H9 (cell line): ENCODE results near the gene TFF1. TPM values are rescaled to one million over a fixed set of nuclear protein-coding genes. Genes with fewer than 3 reads are reported as not detected.
A peak's percentile ranks its signal among the peaks of the same experiment; 100 is the strongest.

Experiments used
- DNase-seq: peaks from one replicate; pipeline ENCODE4 v3.0.0-alpha.2; 2017
- H2AFZ ChIP-seq: one replicate; pipeline ENCODE4 v1.6.1; 2013; ENCODE audit warnings: mild to moderate bottlenecking, low read length, control low read depth, moderate library complexity
- H2AK5ac ChIP-seq: 2 replicates; pipeline ENCODE4 v1.6.1; 2013; ENCODE audit warnings: low read length, control low read depth, mixed read lengths; ENCODE audit not compliant: insufficient read length
- H2BK120ac ChIP-seq: one replicate; pipeline ENCODE4 v1.6.1; 2013; ENCODE audit warnings: low read depth, mild to moderate bottlenecking, low read length, control low read depth, inconsistent platforms; ENCODE audit not compliant: poor library complexity, severe bottlenecking
- H2BK12ac ChIP-seq: 2 replicates; pipeline ENCODE4 v1.6.1; 2013; ENCODE audit warnings: low read length, control low read depth, mixed read lengths, low read depth; ENCODE audit not compliant: insufficient read length
- H2BK15ac ChIP-seq: 2 replicates; pipeline ENCODE4 v1.6.1; 2013; ENCODE audit warnings: low read depth, low read length, control low read depth
- H2BK20ac ChIP-seq: one replicate; pipeline ENCODE4 v1.6.1; 2013; ENCODE audit warnings: low read depth, mild to moderate bottlenecking, low read length, control low read depth, inconsistent platforms; ENCODE audit not compliant: poor library complexity, severe bottlenecking
- H2BK5ac ChIP-seq: 2 replicates; pipeline ENCODE4 v1.6.1; 2013; ENCODE audit warnings: low read length, control low read depth, mixed read lengths; ENCODE audit not compliant: insufficient read length
- H3K14ac ChIP-seq: 2 replicates; pipeline ENCODE4 v1.6.1; 2013; ENCODE audit warnings: low read length, control low read depth; ENCODE audit not compliant: insufficient read depth
- H3K18ac ChIP-seq: 2 replicates; pipeline ENCODE4 v1.6.1; 2013; ENCODE audit warnings: low read depth, mild to moderate bottlenecking, mixed read lengths, low read length, control low read depth; ENCODE audit not compliant: insufficient read length
- H3K23ac ChIP-seq: 2 replicates; pipeline ENCODE4 v1.6.1; 2013; ENCODE audit warnings: low read length, control low read depth, mixed read lengths, low read depth; ENCODE audit not compliant: insufficient read length
- H3K23me2 ChIP-seq: 2 replicates; pipeline ENCODE4 v1.6.1; 2013; ENCODE audit warnings: low read depth, mild to moderate bottlenecking, mixed read lengths, low read length, control low read depth; ENCODE audit not compliant: insufficient read length, poor library complexity, severe bottlenecking
- H3K27ac ChIP-seq: 2 replicates; pipeline ENCODE4 v1.5.1; 2013; ENCODE audit warnings: low read length, control low read depth, mixed read lengths, low read depth; ENCODE audit not compliant: insufficient read length
- H3K27me3 ChIP-seq: 2 replicates; pipeline ENCODE4 v1.6.1; 2013; ENCODE audit warnings: low read length, control low read depth, inconsistent platforms; ENCODE audit not compliant: insufficient read depth
- H3K4ac ChIP-seq: 2 replicates; pipeline ENCODE4 v1.6.1; 2013; ENCODE audit warnings: low read depth, mild to moderate bottlenecking, control low read depth, inconsistent platforms, low read length, moderate library complexity
- H3K4me1 ChIP-seq: 2 replicates; pipeline ENCODE4 v1.6.1; 2013; ENCODE audit warnings: low read length, control low read depth, inconsistent platforms; ENCODE audit not compliant: insufficient read depth
- H3K4me2 ChIP-seq: 2 replicates; pipeline ENCODE4 v1.6.1; 2013; ENCODE audit warnings: low read length, control low read depth, mixed read lengths; ENCODE audit not compliant: insufficient read length, insufficient read depth
- H3K56ac ChIP-seq: 2 replicates; pipeline ENCODE4 v1.6.1; 2013; ENCODE audit warnings: low read depth, mild to moderate bottlenecking, mixed read lengths, low read length, control low read depth; ENCODE audit not compliant: insufficient read length
- H3K79me1 ChIP-seq: 2 replicates; pipeline ENCODE4 v1.6.1; 2013; ENCODE audit warnings: low read depth, mild to moderate bottlenecking, moderate library complexity, low read length, control low read depth, inconsistent platforms; ENCODE audit not compliant: insufficient read depth, poor library complexity, severe bottlenecking
- H3K79me2 ChIP-seq: 2 replicates; pipeline ENCODE4 v1.6.1; 2013; ENCODE audit warnings: low read length, control low read depth, inconsistent platforms; ENCODE audit not compliant: insufficient read depth
- H3K9ac ChIP-seq: 2 replicates; pipeline ENCODE4 v1.6.1; 2013; ENCODE audit warnings: low read length, control low read depth, mixed read lengths; ENCODE audit not compliant: insufficient read length; ENCODE audit errors: extremely low read depth
- H3K9me3 ChIP-seq: one replicate; pipeline ENCODE4 v1.6.1; 2013; ENCODE audit warnings: low read depth, low read length, inconsistent platforms; ENCODE audit not compliant: control insufficient read depth
- H3T11ph ChIP-seq: one replicate; pipeline ENCODE4 v1.6.1; 2013; ENCODE audit warnings: mild to moderate bottlenecking, low read length, control low read depth, inconsistent platforms
- H4K20me1 ChIP-seq: one replicate; pipeline ENCODE4 v1.6.1; 2013; ENCODE audit not compliant: control insufficient read depth, insufficient read length, insufficient read depth
- H4K5ac ChIP-seq: 2 replicates; pipeline ENCODE4 v1.6.1; 2013; ENCODE audit warnings: low read depth, mild to moderate bottlenecking, mixed read lengths, low read length, control low read depth; ENCODE audit not compliant: insufficient read length
- H4K8ac ChIP-seq: replicated peaks from 2 replicates; pipeline ENCODE4 v1.6.1; 2013; ENCODE audit warnings: low read length, control low read depth, mixed read lengths, low read depth; ENCODE audit not compliant: insufficient read length
- H4K91ac ChIP-seq: 2 replicates; pipeline ENCODE4 v1.6.1; 2013; ENCODE audit warnings: low read depth, mild to moderate bottlenecking, moderate library complexity, mixed read lengths, low read length, control low read depth; ENCODE audit not compliant: insufficient read length
- H3K27ac Mint-ChIP-seq, 3 experiments: 2 replicates in 2 of 3; 3 replicates in 1 of 3; pipeline ENCODE4 v1.8.0; 2020 to 2021; ENCODE audit warnings: mixed read lengths in 3 of 3, mild to moderate bottlenecking in 1 of 3, moderate library complexity in 1 of 3
- H3K27me3 Mint-ChIP-seq: 2 replicates; pipeline ENCODE4 v1.8.0; 2021; ENCODE audit warnings: low read depth, mild to moderate bottlenecking, moderate library complexity, mixed read lengths
- H3K36me3 Mint-ChIP-seq, 3 experiments: 2 replicates in 2 of 3; 3 replicates in 1 of 3; pipeline ENCODE4 v1.8.0; 2020 to 2021; ENCODE audit warnings: low read depth in 3 of 3, mixed read lengths in 3 of 3; ENCODE audit not compliant: insufficient read depth in 1 of 3
- H3K4me1 Mint-ChIP-seq, 2 experiments: 2 replicates each; pipeline ENCODE4 v1.8.0; 2020; ENCODE audit warnings: mixed read lengths in 2 of 2
- H3K4me3 Mint-ChIP-seq, 2 experiments: 2 replicates in 1 of 2; 3 replicates in 1 of 2; pipeline ENCODE4 v1.8.0; 2020 to 2021; ENCODE audit warnings: mild to moderate bottlenecking in 2 of 2, mixed read lengths in 2 of 2, moderate library complexity in 1 of 2
- H3K9me3 Mint-ChIP-seq, 2 experiments: 2 replicates in 1 of 2; 3 replicates in 1 of 2; pipeline ENCODE4 v1.8.0; 2020; ENCODE audit warnings: mild to moderate bottlenecking in 2 of 2, mixed read lengths in 2 of 2, moderate library complexity in 1 of 2
- CTCF ChIP-seq: fragments of 200-600 bp; sonication (generic); conservative IDR thresholded peaks from 3 replicates; pipeline ENCODE4 v1.8.0; 2021; ENCODE audit warnings: antibody characterized with exemption, mild to moderate bottlenecking
- WGBS: extraction: QIAGEN DNeasy Blood & Tissue Kit; methylation state at CpG from one replicate; pipeline ENCODE4 v1.1.7; 2013; ENCODE audit warnings: missing lambda C conversion rate, low lambda C conversion rate, mixed read lengths; ENCODE audit not compliant: insufficient read length; ENCODE audit errors: extremely low coverage; 5-methylcytosine and 5-hydroxymethylcytosine counted together
- total RNA-seq: library from RNA; stranded (reverse); gene quantifications from 2 replicates; pipeline ENCODE4 v1.2.1, GENCODE V29; 2021

The TFF1 gene
- total RNA-seq, 1 experiment from 2014 or later = not detected

- Histone ChIP-seq H3K14ac (peak overlapping the region; percentile 2; the same call in 1 of the 2 replicates), H4K8ac (no peak overlapping the region), H3K23me2 (no peaks in the 10 kb centered on the region), H3K79me1 (no peaks in the 10 kb centered on the region), H4K20me1 (no peaks in the 10 kb centered on the region), H3K27me3 (no peaks in the 10 kb centered on the region), H3T11ph (no peak overlapping the region), H4K5ac (no peak overlapping the region), H3K79me2 (no peaks in the 10 kb centered on the region), H2BK20ac (no peak overlapping the region), H3K23ac (no peak overlapping the region), H3K4ac (no peak overlapping the region), H3K4me1 (peaks cover 7% of the 10 kb centered on the region; the same call in 1 of the 2 replicates), H2BK15ac (no peak overlapping the region), H2BK5ac (no peak overlapping the region), H4K91ac (no peak overlapping the region), H2BK120ac (no peak overlapping the region), H2AK5ac (no peak overlapping the region), H3K9ac (no peak overlapping the region), H3K56ac (no peak overlapping the region), H3K9me3 (no peaks in the 10 kb centered on the region), H3K27ac (no peak overlapping the region), H2BK12ac (no peak overlapping the region), H3K18ac (no peak overlapping the region), H3K4me2 (no peak overlapping the region), H2AFZ (no peak overlapping the region)
- Mint-ChIP-seq H3K9me3 (peaks cover 0 to 2% of the 10 kb centered on the region in 2 experiments; a peak in 1 of 5 replicates), H3K36me3 (no peaks in the 10 kb centered on the region), H3K27me3 (peaks cover 3% of the 10 kb centered on the region; the same call in 1 of the 2 replicates), H3K4me3 (no peak overlapping the region), H3K4me1 (peaks cover 35 to 37% of the 10 kb centered on the region in 2 experiments), H3K27ac (no peak overlapping the region)
- TF ChIP-seq CTCF = 0 out of 3 replicates have a peak, but pooled peaks have one; percentile 22
- WGBS = no CpG with 5 or more reads among the region's 17 CpGs
- DNase-seq = peak; percentile 52
Observed at GRCh38 chr21:42319851-42320572, 46.3 kb downstream of the TFF1 start.
